Hepatocyte (in vitro differentiated cells): ENCODE results near the gene DIAPH3. TPM values are rescaled to one million over a fixed set of nuclear protein-coding genes. Genes with fewer than 3 reads are reported as not detected.

Experiments
- DNase-seq: peaks from one replicate; pipeline ENCODE4 v3.0.0-alpha.2; 2016; ENCODE audit warnings: low spot score
- H2AFZ ChIP-seq: fragments of 200-600 bp; sonication (generic); 2 replicates; pipeline ENCODE4 v1.6.0; 2016; ENCODE audit warnings: antibody characterized with exemption, mild to moderate bottlenecking
- H3K27ac ChIP-seq: fragments of 200-600 bp; sonication (generic); 2 replicates; pipeline ENCODE4 v1.5.1; 2016; ENCODE audit warnings: mild to moderate bottlenecking
- H3K27me3 ChIP-seq: fragments of 200-600 bp; sonication (generic); 2 replicates; pipeline ENCODE4 v1.6.1; 2016
- H3K36me3 ChIP-seq: fragments of 200-600 bp; sonication (generic); replicated peaks from 2 replicates; pipeline ENCODE4 v1.5.1; 2016; ENCODE audit warnings: low read depth; ENCODE audit not compliant: insufficient read depth
- H3K4me1 ChIP-seq: fragments of 200-600 bp; sonication (generic); 2 replicates; pipeline ENCODE4 v1.5.1; 2016; ENCODE audit warnings: mild to moderate bottlenecking, moderate library complexity; ENCODE audit not compliant: insufficient read depth
- H3K4me2 ChIP-seq: fragments of 200-600 bp; sonication (generic); 2 replicates; pipeline ENCODE4 v1.6.0; 2016
- H3K4me3 ChIP-seq: fragments of 200-600 bp; sonication (generic); 2 replicates; pipeline ENCODE4 v1.5.1; 2016; ENCODE audit warnings: mild to moderate bottlenecking
- H3K79me2 ChIP-seq: fragments of 200-600 bp; sonication (generic); 2 replicates; pipeline ENCODE4 v1.6.0; 2017; ENCODE audit warnings: mild to moderate bottlenecking
- H3K9me2 ChIP-seq: fragments of 200-600 bp; sonication (generic); replicated peaks from 2 replicates; pipeline ENCODE4 v1.6.0; 2017; ENCODE audit warnings: mild to moderate bottlenecking; ENCODE audit not compliant: insufficient read depth
- H3K9me3 ChIP-seq: fragments of 200-600 bp; sonication (generic); 2 replicates; pipeline ENCODE4 v1.5.1; 2016; ENCODE audit warnings: low read depth, mild to moderate bottlenecking
- H4K20me1 ChIP-seq: fragments of 200-600 bp; sonication (generic); 2 replicates; pipeline ENCODE4 v1.6.0; 2016; ENCODE audit warnings: mild to moderate bottlenecking; ENCODE audit not compliant: insufficient read depth, poor library complexity, severe bottlenecking
- EZH2 ChIP-seq: fragments of 200-600 bp; sonication (generic); IDR thresholded peaks from 2 replicates; pipeline ENCODE4 v1.6.1; 2016; ENCODE audit warnings: antibody characterized with exemption, mild to moderate bottlenecking, borderline replicate concordance
- EZH2phosphoT487 ChIP-seq: fragments of 200-600 bp; sonication (generic); IDR thresholded peaks from one replicate; pipeline ENCODE4 v1.6.1; 2018; ENCODE audit warnings: antibody characterized with exemption, mild to moderate bottlenecking, low read depth, moderate library complexity; ENCODE audit not compliant: unreplicated experiment, severe bottlenecking
- WGBS: methylation state at CpG from one replicate; pipeline ENCODE4 v1.1.6; 2016; ENCODE audit warnings: low lambda C conversion rate; ENCODE audit errors: missing lambda C conversion rate; 5-methylcytosine and 5-hydroxymethylcytosine counted together
- polyA plus RNA-seq: library from polyadenylated mRNA; unstranded; fragments of >200 nt; fragmentation: Nextera tagmentation; extraction: Ambion mirVana; gene quantifications from 2 replicates; pipeline ENCODE4 v1.2.1, GENCODE V29; 2016
- total RNA-seq: library from RNA; depleted of rRNA; stranded (reverse); fragments of >200 nt; gene quantifications from 2 replicates; pipeline ENCODE4 v1.2.3, GENCODE V29; 2014
- TF ChIP-seq, protein P1 (sequence below): fragments of 200-600 bp; sonication (generic); IDR thresholded peaks from 2 replicates; pipeline ENCODE4 v1.5.1; 2016; ENCODE audit warnings: antibody characterized with exemption, mild to moderate bottlenecking; ENCODE audit not compliant: poor library complexity

Gene DIAPH3
- total and polyA plus RNA-seq, 2 experiments from 2014 or later: 4.7 to 7.9 TPM

DNA sequence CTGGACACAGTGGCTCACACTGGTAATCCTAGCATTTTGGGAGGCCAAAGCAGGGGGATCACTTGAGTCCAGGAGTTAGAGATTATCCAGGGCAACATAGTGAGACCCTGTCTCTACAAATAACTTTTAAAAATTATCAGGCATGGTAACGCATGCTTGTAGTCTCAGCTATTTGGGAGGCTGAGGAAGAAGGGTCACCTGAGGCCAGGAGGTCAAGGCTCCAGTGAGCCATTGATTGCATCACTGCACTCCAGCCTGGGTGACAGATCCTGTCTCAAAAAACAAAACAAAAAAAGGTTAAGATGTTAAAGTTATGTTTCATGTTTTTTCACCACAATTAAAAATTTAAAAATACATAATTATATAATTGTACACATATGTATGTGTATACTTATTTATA, 19.2 kb upstream of the DIAPH3 start:
- H3K36me3 ChIP-seq: no peaks in the 10 kb centered on the region
- no peaks in the 10 kb centered on the region for H4K20me1 ChIP-seq
- no peaks in the 10 kb centered on the region for H3K79me2 ChIP-seq
- no peak overlapping the region for H2AFZ ChIP-seq
- no peak overlapping the region for H3K4me2 ChIP-seq
- H3K9me2 ChIP-seq: no peaks in the 10 kb centered on the region
- H3K9me3 ChIP-seq: no peaks in the 10 kb centered on the region
- no peak overlapping the region for H3K4me3 ChIP-seq
- H3K4me1 ChIP-seq: no peaks in the 10 kb centered on the region
- H3K27ac ChIP-seq: no peak overlapping the region
- no peaks in the 10 kb centered on the region for H3K27me3 ChIP-seq
- no peak for DNase-seq
- TF ChIP-seq EZH2 (no peak), EZH2phosphoT487 (no peak)
- TF ChIP-seq, protein P1, sequence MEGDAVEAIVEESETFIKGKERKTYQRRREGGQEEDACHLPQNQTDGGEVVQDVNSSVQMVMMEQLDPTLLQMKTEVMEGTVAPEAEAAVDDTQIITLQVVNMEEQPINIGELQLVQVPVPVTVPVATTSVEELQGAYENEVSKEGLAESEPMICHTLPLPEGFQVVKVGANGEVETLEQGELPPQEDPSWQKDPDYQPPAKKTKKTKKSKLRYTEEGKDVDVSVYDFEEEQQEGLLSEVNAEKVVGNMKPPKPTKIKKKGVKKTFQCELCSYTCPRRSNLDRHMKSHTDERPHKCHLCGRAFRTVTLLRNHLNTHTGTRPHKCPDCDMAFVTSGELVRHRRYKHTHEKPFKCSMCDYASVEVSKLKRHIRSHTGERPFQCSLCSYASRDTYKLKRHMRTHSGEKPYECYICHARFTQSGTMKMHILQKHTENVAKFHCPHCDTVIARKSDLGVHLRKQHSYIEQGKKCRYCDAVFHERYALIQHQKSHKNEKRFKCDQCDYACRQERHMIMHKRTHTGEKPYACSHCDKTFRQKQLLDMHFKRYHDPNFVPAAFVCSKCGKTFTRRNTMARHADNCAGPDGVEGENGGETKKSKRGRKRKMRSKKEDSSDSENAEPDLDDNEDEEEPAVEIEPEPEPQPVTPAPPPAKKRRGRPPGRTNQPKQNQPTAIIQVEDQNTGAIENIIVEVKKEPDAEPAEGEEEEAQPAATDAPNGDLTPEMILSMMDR: no peak
- 78% methylated on average over 1 of the region's 1 CpG for WGBS

GRCh38 chr13:60178327-60178726, 14.6 kb upstream of the DIAPH3 start:
- no peaks in the 10 kb centered on the region for H3K36me3 ChIP-seq
- H3K4me1 ChIP-seq: no peaks in the 10 kb centered on the region
- H2AFZ ChIP-seq: no peak overlapping the region
- H3K9me3 ChIP-seq: no peaks in the 10 kb centered on the region
- no peaks in the 10 kb centered on the region for H3K79me2 ChIP-seq
- H3K4me3 ChIP-seq: no peak overlapping the region
- TF ChIP-seq EZH2: no peak
- TF ChIP-seq, protein P1: no peak
- no peak for TF ChIP-seq EZH2phosphoT487
- no peaks in the 10 kb centered on the region for H3K27me3 ChIP-seq
- no peak for DNase-seq
- no peaks in the 10 kb centered on the region for H4K20me1 ChIP-seq
- H3K4me2 ChIP-seq: no peak overlapping the region
- no peaks in the 10 kb centered on the region for H3K9me2 ChIP-seq
- WGBS: 98% methylated on average over 1 of the region's 1 CpG
- H3K27ac ChIP-seq: no peak overlapping the region

- H3K27me3 ChIP-seq: no peaks in the 10 kb centered on the region
- no peaks in the 10 kb centered on the region for H4K20me1 ChIP-seq
- no peaks in the 10 kb centered on the region for H3K9me2 ChIP-seq
- H3K4me2 ChIP-seq: no peak overlapping the region
- DNase-seq: no peak
- no peaks in the 10 kb centered on the region for H3K36me3 ChIP-seq
- TF ChIP-seq, protein P1: no peak
- TF ChIP-seq EZH2phosphoT487 (no peak), EZH2 (no peak)
- no peak overlapping the region for H3K27ac ChIP-seq
- no peaks in the 10 kb centered on the region for H3K9me3 ChIP-seq
- H3K4me3 ChIP-seq: no peak overlapping the region
- H2AFZ ChIP-seq: no peak overlapping the region
- H3K4me1 ChIP-seq: no peaks in the 10 kb centered on the region
- no peaks in the 10 kb centered on the region for H3K79me2 ChIP-seq
- 89% methylated on average over 5 of the region's 5 CpGs for WGBS
These were observed 11.8 kb upstream of the DIAPH3 start for GRCh38 chr13:60175571-60175970.

DNA sequence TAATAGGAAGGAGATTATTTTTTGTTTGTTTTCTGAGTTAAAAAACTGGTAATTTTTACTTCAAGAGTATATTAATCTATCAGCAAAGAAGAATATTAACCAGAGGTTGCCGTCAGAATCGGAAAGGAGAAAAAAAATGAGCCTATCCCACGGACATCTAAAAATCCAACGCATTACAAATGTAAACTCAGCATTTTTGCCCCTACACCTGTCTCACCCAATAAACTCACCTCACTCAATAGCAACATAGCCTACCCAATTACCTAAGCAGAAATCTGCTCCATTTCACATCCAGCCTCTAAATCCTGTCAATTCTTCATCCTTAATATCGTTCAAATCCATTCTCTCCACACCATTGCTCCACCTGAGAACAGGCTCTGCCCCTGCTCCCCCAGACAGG, 10.4 kb upstream of the DIAPH3 start:
- H4K20me1 ChIP-seq: no peaks in the 10 kb centered on the region
- H3K4me3 ChIP-seq: no peak overlapping the region
- no peak for DNase-seq
- H3K36me3 ChIP-seq: no peaks in the 10 kb centered on the region
- H3K27me3 ChIP-seq: no peaks in the 10 kb centered on the region
- TF ChIP-seq EZH2 (no peak), EZH2phosphoT487 (no peak)
- TF ChIP-seq, protein P1: no peak
- no peak overlapping the region for H3K27ac ChIP-seq
- 86% methylated on average over 5 of the region's 5 CpGs for WGBS
- no peaks in the 10 kb centered on the region for H3K9me2 ChIP-seq
- H3K79me2 ChIP-seq: no peaks in the 10 kb centered on the region
- H3K9me3 ChIP-seq: no peaks in the 10 kb centered on the region
- no peaks in the 10 kb centered on the region for H3K4me1 ChIP-seq
- H2AFZ ChIP-seq: no peak overlapping the region
- H3K4me2 ChIP-seq: no peak overlapping the region
